ENCODE results near the gene LSM14B. TPM values are rescaled to one million over a fixed set of nuclear protein-coding genes. Genes with fewer than 3 reads are reported as not detected.
A peak's percentile ranks its signal among the peaks of the same experiment; 100 is the strongest.

The LSM14B gene
- total RNA-seq, 1 donor from 2014 or later = 23.6 TPM

- Histone ChIP-seq H3K27ac (peak overlapping the region; percentile 89), H3K9me3 (no peaks in the 10 kb centered on the region), H3K36me3 (peaks cover 0 to 31% of the 10 kb centered on the region in 2 donors), H3K4me3 (peak overlapping the region; percentile 83 to 98), H3K27me3 (no peaks in the 10 kb centered on the region), H3K4me1 (peaks cover 52% of the 10 kb centered on the region)
- intact Hi-C loops (cut with DNase I) = loop anchor here (5.0 to 10.0 kb wide), 2 partner anchors 80 to 242 kb away; partner anchors contain the start of gene RPS21
- DNase-seq (ENCODE audit: extremely low spot score in 2 of 2) = no peak
- TF ChIP-seq POLR2AphosphoS5 (IDR thresholded peaks at IDR 0.05; ENCODE audit: insufficient read depth in 1 of 2, low read depth in 1 of 2) = no peak
- TF ChIP-seq, protein P1, sequence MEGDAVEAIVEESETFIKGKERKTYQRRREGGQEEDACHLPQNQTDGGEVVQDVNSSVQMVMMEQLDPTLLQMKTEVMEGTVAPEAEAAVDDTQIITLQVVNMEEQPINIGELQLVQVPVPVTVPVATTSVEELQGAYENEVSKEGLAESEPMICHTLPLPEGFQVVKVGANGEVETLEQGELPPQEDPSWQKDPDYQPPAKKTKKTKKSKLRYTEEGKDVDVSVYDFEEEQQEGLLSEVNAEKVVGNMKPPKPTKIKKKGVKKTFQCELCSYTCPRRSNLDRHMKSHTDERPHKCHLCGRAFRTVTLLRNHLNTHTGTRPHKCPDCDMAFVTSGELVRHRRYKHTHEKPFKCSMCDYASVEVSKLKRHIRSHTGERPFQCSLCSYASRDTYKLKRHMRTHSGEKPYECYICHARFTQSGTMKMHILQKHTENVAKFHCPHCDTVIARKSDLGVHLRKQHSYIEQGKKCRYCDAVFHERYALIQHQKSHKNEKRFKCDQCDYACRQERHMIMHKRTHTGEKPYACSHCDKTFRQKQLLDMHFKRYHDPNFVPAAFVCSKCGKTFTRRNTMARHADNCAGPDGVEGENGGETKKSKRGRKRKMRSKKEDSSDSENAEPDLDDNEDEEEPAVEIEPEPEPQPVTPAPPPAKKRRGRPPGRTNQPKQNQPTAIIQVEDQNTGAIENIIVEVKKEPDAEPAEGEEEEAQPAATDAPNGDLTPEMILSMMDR (IDR thresholded peaks at IDR 0.05) = no peak
Observed at GRCh38 chr20:62142252-62143080, 20.2 kb downstream of the LSM14B start.

- H3K4me1 ChIP-seq = peaks cover 59% of the 10 kb centered on the region
- DNase-seq (ENCODE audit: extremely low spot score in 2 of 2) = no peak
- TF ChIP-seq POLR2A (IDR thresholded peaks at IDR 0.05) (peak in 1 of 2 donors; percentile 92), POLR2AphosphoS5 (IDR thresholded peaks at IDR 0.05; ENCODE audit: insufficient read depth in 1 of 2, low read depth in 1 of 2) (peak in 1 of 2 donors; percentile 83)
- TF ChIP-seq, protein P1 (IDR thresholded peaks at IDR 0.05) = no peak
- peak within 1 kb of the TSS; percentile 83 to 98 for H3K4me3 ChIP-seq
- no peaks in the 10 kb centered on the region for H3K27me3 ChIP-seq
- peak within 1 kb of the TSS; percentile 89 for H3K27ac ChIP-seq
- no peaks in the 10 kb centered on the region for H3K9me3 ChIP-seq
- intact Hi-C loops (cut with DNase I) = loop anchor here (5.0 to 10.0 kb wide), 2 partner anchors 81 to 241 kb away; partner anchors contain the start of gene RPS21
- H3K36me3 ChIP-seq = peaks cover 0 to 23% of the 10 kb centered on the region in 2 donors
Observed at GRCh38 chr20:62143081-62143956, 21.0 kb downstream of the LSM14B start, which contains the start of the genes PSMA7 and SS18L1. TSS of gene PSMA7 (minus strand) at chr20:62143394. CDS start at chr20:62143303, 91 bp downstream. TSS of gene SS18L1 (plus strand) at chr20:62143769. CDS start at chr20:62143821, 52 bp downstream.

- peak in 1 of 2 donors; percentile 45 for TF ChIP-seq POLR2AphosphoS5 (IDR thresholded peaks at IDR 0.05; ENCODE audit: insufficient read depth in 1 of 2, low read depth in 1 of 2)
- TF ChIP-seq, protein P1 (IDR thresholded peaks at IDR 0.05) = no peak
- H3K36me3 ChIP-seq = peaks cover 0 to 14% of the 10 kb centered on the region in 2 donors
- H3K9me3 ChIP-seq = no peaks in the 10 kb centered on the region
- H3K4me1 ChIP-seq = peaks cover 67% of the 10 kb centered on the region
- H3K27ac ChIP-seq = peak overlapping the region; percentile 89
- H3K27me3 ChIP-seq = no peaks in the 10 kb centered on the region
- no peak for DNase-seq (ENCODE audit: extremely low spot score in 2 of 2)
- H3K4me3 ChIP-seq = peak overlapping the region; percentile 83 to 98
- intact Hi-C loops (cut with DNase I) = loop anchor here (2.0 to 10.0 kb wide), 3 partner anchors 21 to 241 kb away; partner anchors contain the start of genes LSM14B and RPS21
Observed at GRCh38 chr20:62143957-62144825, 21.9 kb downstream of the LSM14B start.

- no peak overlapping the region for H3K4me3 ChIP-seq
- H3K4me1 ChIP-seq = peaks cover 77% of the 10 kb centered on the region
- peaks cover 0 to under 1% of the 10 kb centered on the region in 2 donors for H3K36me3 ChIP-seq
- TF ChIP-seq POLR2A (IDR thresholded peaks at IDR 0.05) (no peak), POLR2AphosphoS5 (IDR thresholded peaks at IDR 0.05; ENCODE audit: insufficient read depth in 1 of 2, low read depth in 1 of 2) (no peak)
- TF ChIP-seq, protein P1 (IDR thresholded peaks at IDR 0.05) = no peak
- H3K27me3 ChIP-seq = no peaks in the 10 kb centered on the region
- no peaks in the 10 kb centered on the region for H3K9me3 ChIP-seq
- no peak overlapping the region for H3K27ac ChIP-seq
- DNase-seq (ENCODE audit: extremely low spot score in 2 of 2) = no peak
- intact Hi-C loops (cut with DNase I) = loop anchor here (2.0 to 10.0 kb wide), 2 partner anchors 23 to 239 kb away; partner anchors contain the start of genes LSM14B and RPS21
Observed at GRCh38 chr20:62145688-62146018, 23.4 kb downstream of the LSM14B start.

All from vagina (tissue), 2 donors.